ENCODE results near the gene AMZ1. TPM values are rescaled to one million over a fixed set of nuclear protein-coding genes. Genes with fewer than 3 reads are reported as not detected.
A peak's percentile ranks its signal among the peaks of the same experiment; 100 is the strongest.

The AMZ1 gene
- total and polyA plus RNA-seq, 2 donors (not counting 1 experiment from before 2014, with no cell fraction given) = 0.26 to 0.33 TPM

DNA sequence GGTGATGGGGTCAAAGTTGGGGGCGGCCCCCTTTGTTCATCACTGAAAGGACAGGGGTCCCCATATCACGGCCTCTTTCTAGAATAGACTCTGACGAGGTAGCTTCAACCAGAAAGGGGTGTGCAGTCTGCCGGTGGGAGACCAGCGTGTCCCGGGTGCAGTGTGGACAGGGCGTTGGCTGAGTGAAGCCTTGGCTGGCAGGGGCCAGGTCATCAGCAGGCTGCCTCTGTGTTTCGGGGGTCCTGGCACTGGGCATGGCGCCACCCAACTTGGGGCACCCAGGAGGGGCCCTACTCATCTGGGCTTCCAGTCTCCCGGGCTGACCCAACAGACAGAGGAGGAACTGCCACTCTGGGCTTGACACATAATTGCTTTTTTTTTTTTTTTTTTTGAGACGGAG, 3.5 kb upstream of the AMZ1 start:
- no peak overlapping the region for H3K4me2 ChIP-seq (ENCODE audit: extremely low read depth, insufficient read depth, low read length)
- no peak overlapping the region for H3K9ac ChIP-seq (ENCODE audit: insufficient read depth, low read length)
- H2AFZ ChIP-seq (ENCODE audit: low read length) = no peak overlapping the region

DNA sequence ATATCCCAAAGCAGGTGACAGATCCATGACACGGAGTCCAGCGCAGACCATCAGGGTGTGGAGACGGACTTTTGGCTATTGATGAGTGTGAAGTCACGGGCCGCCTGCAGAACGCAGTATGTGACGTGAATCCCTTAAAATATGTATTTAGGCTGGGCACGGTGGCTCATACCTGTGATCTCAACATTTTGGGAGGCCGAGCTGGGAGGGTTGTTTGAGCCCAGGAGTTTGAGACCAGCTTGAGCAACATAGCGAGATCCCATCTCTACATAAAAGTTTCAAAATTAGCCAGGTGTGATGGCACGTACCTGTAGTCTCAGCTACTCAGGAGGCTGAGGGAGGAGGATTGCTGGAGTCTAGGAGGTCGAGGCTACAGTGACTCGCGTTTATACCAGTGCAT, 1.9 kb upstream of the AMZ1 start:
- Histone ChIP-seq H3K4me3 (replicated peaks in 1 of 4; ENCODE audit: control extremely low read depth in 1 of 4, insufficient read depth in 1 of 4, low read depth in 3 of 4, low read length in 4 of 4) (no peak overlapping the region), H3K27ac (ENCODE audit: insufficient read depth, low read length) (no peak overlapping the region), H3K4me1 (ENCODE audit: control insufficient read depth, extremely low read depth, insufficient read depth, low read length) (peaks cover 6% of the 10 kb centered on the region), H2AFZ (ENCODE audit: low read length) (no peak overlapping the region), H3K4me2 (ENCODE audit: extremely low read depth, insufficient read depth, low read length) (no peak overlapping the region), H3K36me3 (ENCODE audit: control insufficient read depth, insufficient read depth, low read length) (no peaks in the 10 kb centered on the region), H3K9me3 (ENCODE audit: control insufficient read depth, insufficient read depth, low read depth, low read length) (no peaks in the 10 kb centered on the region), H4K20me1 (ENCODE audit: control insufficient read depth, extremely low read depth, insufficient read depth, low read length) (no peaks in the 10 kb centered on the region), H3K9ac (ENCODE audit: insufficient read depth, low read length) (no peak overlapping the region), H3K27me3 (ENCODE audit: control insufficient read depth, insufficient read depth, low read length) (peaks cover 27% of the 10 kb centered on the region), H3K79me2 (ENCODE audit: control insufficient read depth, insufficient read depth, low read length) (no peaks in the 10 kb centered on the region)
- DNase-seq (ENCODE audit: low read depth in 2 of 2) = no peak
- TF ChIP-seq, protein P1, sequence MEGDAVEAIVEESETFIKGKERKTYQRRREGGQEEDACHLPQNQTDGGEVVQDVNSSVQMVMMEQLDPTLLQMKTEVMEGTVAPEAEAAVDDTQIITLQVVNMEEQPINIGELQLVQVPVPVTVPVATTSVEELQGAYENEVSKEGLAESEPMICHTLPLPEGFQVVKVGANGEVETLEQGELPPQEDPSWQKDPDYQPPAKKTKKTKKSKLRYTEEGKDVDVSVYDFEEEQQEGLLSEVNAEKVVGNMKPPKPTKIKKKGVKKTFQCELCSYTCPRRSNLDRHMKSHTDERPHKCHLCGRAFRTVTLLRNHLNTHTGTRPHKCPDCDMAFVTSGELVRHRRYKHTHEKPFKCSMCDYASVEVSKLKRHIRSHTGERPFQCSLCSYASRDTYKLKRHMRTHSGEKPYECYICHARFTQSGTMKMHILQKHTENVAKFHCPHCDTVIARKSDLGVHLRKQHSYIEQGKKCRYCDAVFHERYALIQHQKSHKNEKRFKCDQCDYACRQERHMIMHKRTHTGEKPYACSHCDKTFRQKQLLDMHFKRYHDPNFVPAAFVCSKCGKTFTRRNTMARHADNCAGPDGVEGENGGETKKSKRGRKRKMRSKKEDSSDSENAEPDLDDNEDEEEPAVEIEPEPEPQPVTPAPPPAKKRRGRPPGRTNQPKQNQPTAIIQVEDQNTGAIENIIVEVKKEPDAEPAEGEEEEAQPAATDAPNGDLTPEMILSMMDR (conservative IDR thresholded peaks at IDR 0.05 in 1 of 2, IDR thresholded peaks at IDR 0.05 in 1 of 2; ENCODE audit: low read depth in 1 of 2, low read length in 2 of 2) = no peak
- TF ChIP-seq EZH2 (IDR thresholded peaks at IDR 0.05; ENCODE audit: low read length, missing control alignments) = no peak

More for the DNA sequence above, 3.5 kb upstream of the AMZ1 start:
- Histone ChIP-seq H4K20me1 (ENCODE audit: control insufficient read depth, extremely low read depth, insufficient read depth, low read length) (no peaks in the 10 kb centered on the region), H3K36me3 (ENCODE audit: control insufficient read depth, insufficient read depth, low read length) (no peaks in the 10 kb centered on the region), H3K27ac (ENCODE audit: insufficient read depth, low read length) (no peak overlapping the region), H3K79me2 (ENCODE audit: control insufficient read depth, insufficient read depth, low read length) (no peaks in the 10 kb centered on the region), H3K9me3 (ENCODE audit: control insufficient read depth, insufficient read depth, low read depth, low read length) (no peaks in the 10 kb centered on the region), H3K4me1 (ENCODE audit: control insufficient read depth, extremely low read depth, insufficient read depth, low read length) (peaks cover 6% of the 10 kb centered on the region), H3K4me3 (replicated peaks in 1 of 4; ENCODE audit: control extremely low read depth in 1 of 4, insufficient read depth in 1 of 4, low read depth in 3 of 4, low read length in 4 of 4) (no peak overlapping the region), H3K27me3 (ENCODE audit: control insufficient read depth, insufficient read depth, low read length) (peaks cover 18% of the 10 kb centered on the region)
- no peak for DNase-seq (ENCODE audit: low read depth in 2 of 2)
- TF ChIP-seq, protein P1 (conservative IDR thresholded peaks at IDR 0.05 in 1 of 2, IDR thresholded peaks at IDR 0.05 in 1 of 2; ENCODE audit: low read depth in 1 of 2, low read length in 2 of 2) = no peak
- TF ChIP-seq EZH2 (IDR thresholded peaks at IDR 0.05; ENCODE audit: low read length, missing control alignments) = no peak

DNA sequence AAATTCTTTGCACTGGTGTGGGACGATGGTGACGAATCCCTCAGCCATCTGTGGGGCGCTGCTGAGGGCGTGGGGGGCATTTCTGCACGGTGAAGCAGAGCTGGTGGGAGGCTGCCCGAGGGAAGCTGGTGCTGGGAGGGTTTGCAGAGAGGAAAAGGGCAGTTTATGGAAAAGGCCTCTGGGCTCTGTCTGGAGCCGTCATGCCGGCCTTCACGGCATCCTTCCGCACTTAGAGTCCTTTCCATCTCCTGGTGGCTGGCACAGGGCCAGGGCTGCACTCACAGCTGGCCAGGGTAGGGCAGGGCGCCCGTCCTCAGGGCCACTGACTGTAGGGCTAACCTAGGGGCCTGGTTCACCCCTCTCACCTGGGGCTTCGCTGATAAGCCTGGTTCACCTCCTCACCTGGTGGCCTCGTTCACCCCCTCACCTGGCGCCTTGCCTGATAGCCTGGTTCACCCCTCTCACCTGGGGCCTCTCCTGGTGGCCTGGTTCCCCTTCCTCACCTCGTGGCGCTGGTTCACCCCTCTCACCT, 598 bp upstream of the AMZ1 start:
- Histone ChIP-seq H3K4me3 (replicated peaks in 1 of 4; ENCODE audit: control extremely low read depth in 1 of 4, insufficient read depth in 1 of 4, low read depth in 3 of 4, low read length in 4 of 4) (peak overlapping the region in 1 of 4 experiments; percentile 32), H3K27ac (ENCODE audit: insufficient read depth, low read length) (no peak overlapping the region)

More for the DNA sequence above, 598 bp upstream of the AMZ1 start:
- H3K27me3 ChIP-seq (ENCODE audit: control insufficient read depth, insufficient read depth, low read length) = peaks cover 27% of the 10 kb centered on the region
- no peak overlapping the region for H2AFZ ChIP-seq (ENCODE audit: low read length)
- no peak overlapping the region for H3K9ac ChIP-seq (ENCODE audit: insufficient read depth, low read length)
- H3K9me3 ChIP-seq (ENCODE audit: control insufficient read depth, insufficient read depth, low read depth, low read length) = no peaks in the 10 kb centered on the region
- TF ChIP-seq, protein P1 (conservative IDR thresholded peaks at IDR 0.05 in 1 of 2, IDR thresholded peaks at IDR 0.05 in 1 of 2; ENCODE audit: low read depth in 1 of 2, low read length in 2 of 2) = no peak
- peak; percentile 78 for TF ChIP-seq EZH2 (IDR thresholded peaks at IDR 0.05; ENCODE audit: low read length, missing control alignments)
- no peaks in the 10 kb centered on the region for H4K20me1 ChIP-seq (ENCODE audit: control insufficient read depth, extremely low read depth, insufficient read depth, low read length)
- no peaks in the 10 kb centered on the region for H3K79me2 ChIP-seq (ENCODE audit: control insufficient read depth, insufficient read depth, low read length)
- no peaks in the 10 kb centered on the region for H3K36me3 ChIP-seq (ENCODE audit: control insufficient read depth, insufficient read depth, low read length)
- peaks cover 6% of the 10 kb centered on the region for H3K4me1 ChIP-seq (ENCODE audit: control insufficient read depth, extremely low read depth, insufficient read depth, low read length)
- peak in 1 of 2 donors; percentile 73 for DNase-seq (ENCODE audit: low read depth in 2 of 2)
- peak overlapping the region; percentile 52 for H3K4me2 ChIP-seq (ENCODE audit: extremely low read depth, insufficient read depth, low read length)
